Fibroblast of upper back skin (primary cell): ENCODE results near the gene MRTFA.
"Not testable (repeated sequence)": the region's sequence is repeated elsewhere in the genome, so short reads cannot be mapped to it uniquely, and the experiment has no call there.

Source experiments
- DNase-seq: peaks from one replicate; pipeline ENCODE4 v3.0.0-alpha.2; 2013

MRTFA gene

GRCh38 chr22:40625794-40626193, 10.7 kb downstream of the MRTFA start:
- not testable (repeated sequence) for DNase-seq

- not testable (repeated sequence) for DNase-seq
Measured at GRCh38 chr22:40625281-40625680, 11.2 kb downstream of the MRTFA start.

GRCh38 chr22:40624770-40625169, 11.7 kb downstream of the MRTFA start:
- DNase-seq: no peak

- DNase-seq: no peak
Measured at GRCh38 chr22:40621309-40622151, 15.0 kb downstream of the MRTFA start.

GRCh38 chr22:40620464-40621046, 16.0 kb downstream of the MRTFA start:
- DNase-seq: peak; percentile 62

GRCh38 chr22:40618400-40618799, 18.1 kb downstream of the MRTFA start:
- DNase-seq: no peak

- DNase-seq: no peak
Measured at GRCh38 chr22:40616578-40616977, 19.9 kb downstream of the MRTFA start.

GRCh38 chr22:40613067-40613466, 23.5 kb downstream of the MRTFA start:
- DNase-seq: no peak

- DNase-seq: no peak
Measured at GRCh38 chr22:40612291-40612751, 24.2 kb downstream of the MRTFA start.

- no peak for DNase-seq
Measured at GRCh38 chr22:40611606-40612005, 24.9 kb downstream of the MRTFA start.

GRCh38 chr22:40610329-40610850, 26.1 kb downstream of the MRTFA start:
- peak; percentile 36 for DNase-seq

- DNase-seq: no peak
Measured at GRCh38 chr22:40609216-40609615, 27.3 kb downstream of the MRTFA start.

- no peak for DNase-seq
Measured at GRCh38 chr22:40607506-40607905, 29.0 kb downstream of the MRTFA start.

GRCh38 chr22:40606306-40606705, 30.2 kb downstream of the MRTFA start:
- no peak for DNase-seq

GRCh38 chr22:40605761-40606160, 30.8 kb downstream of the MRTFA start:
- DNase-seq: peak; percentile 35

- peak; percentile 68 for DNase-seq
Measured at GRCh38 chr22:40603088-40603605, 33.4 kb downstream of the MRTFA start.

- no peak for DNase-seq
Measured at GRCh38 chr22:40602231-40602630, 34.3 kb downstream of the MRTFA start.

- no peak for DNase-seq
Measured at GRCh38 chr22:40599731-40600130, 36.8 kb downstream of the MRTFA start.

GRCh38 chr22:40598712-40599111, 37.8 kb downstream of the MRTFA start:
- DNase-seq: not testable (repeated sequence)

- DNase-seq: peak; percentile 70
Measured at GRCh38 chr22:40597526-40598430, 38.7 kb downstream of the MRTFA start.

GRCh38 chr22:40595497-40596234, 40.9 kb downstream of the MRTFA start:
- DNase-seq: no peak

GRCh38 chr22:40594924-40595323, 41.6 kb downstream of the MRTFA start:
- peak; percentile 36 for DNase-seq
